ENCODE results near the gene TMPRSS4.

Gene TMPRSS4

GRCh38 chr11:118076754-118077281 is at the start of gene TMPRSS4:
Gene TMPRSS4, plus strand, starts transcription at chr11:118077078. Its CDS starts 225 bp downstream, at chr11:118077303.
- DNase-seq (ENCODE audit: low read depth): no peak

GRCh38 chr11:118027694-118028093 is 49.2 kb upstream of the TMPRSS4 start:
- DNase-seq (ENCODE audit: low read depth): no peak

- no peak for DNase-seq (ENCODE audit: low read depth)
Observed at GRCh38 chr11:118028626-118029025, 48.3 kb upstream of the TMPRSS4 start.

- no peak for DNase-seq (ENCODE audit: low read depth)
Observed at GRCh38 chr11:118033443-118033842, 43.4 kb upstream of the TMPRSS4 start.

- DNase-seq (ENCODE audit: low read depth): no peak
Observed at GRCh38 chr11:118042141-118042540, 34.7 kb upstream of the TMPRSS4 start.

- DNase-seq (ENCODE audit: low read depth): no peak
Observed at GRCh38 chr11:118042796-118043195, 34.1 kb upstream of the TMPRSS4 start.

GRCh38 chr11:118045191-118045590 is 31.7 kb upstream of the TMPRSS4 start:
- no peak for DNase-seq (ENCODE audit: low read depth)

GRCh38 chr11:118046051-118046963 is 30.6 kb upstream of the TMPRSS4 start:
- no peak for DNase-seq (ENCODE audit: low read depth)

GRCh38 chr11:118046964-118047700 is 29.7 kb upstream of the TMPRSS4 start:
- no peak for DNase-seq (ENCODE audit: low read depth)

GRCh38 chr11:118047749-118048148 is 29.1 kb upstream of the TMPRSS4 start:
- no peak for DNase-seq (ENCODE audit: low read depth)

- DNase-seq (ENCODE audit: low read depth): no peak
Observed at GRCh38 chr11:118048472-118049370, 28.2 kb upstream of the TMPRSS4 start.

GRCh38 chr11:118049771-118050170 is 27.1 kb upstream of the TMPRSS4 start:
- no peak for DNase-seq (ENCODE audit: low read depth)

GRCh38 chr11:118050208-118050891 is 26.5 kb upstream of the TMPRSS4 start:
- DNase-seq (ENCODE audit: low read depth): no peak

GRCh38 chr11:118051136-118051610 is 25.7 kb upstream of the TMPRSS4 start:
- DNase-seq (ENCODE audit: low read depth): no peak

- peak; percentile 52 for DNase-seq (ENCODE audit: low read depth)
Observed at GRCh38 chr11:118051611-118052461, 25.0 kb upstream of the TMPRSS4 start.

GRCh38 chr11:118052581-118053206 is 24.2 kb upstream of the TMPRSS4 start:
- DNase-seq (ENCODE audit: low read depth): no peak

GRCh38 chr11:118054712-118055640 is 21.9 kb upstream of the TMPRSS4 start:
- no peak for DNase-seq (ENCODE audit: low read depth)

GRCh38 chr11:118055966-118056365 is 20.9 kb upstream of the TMPRSS4 start:
- DNase-seq (ENCODE audit: low read depth): no peak
